ENCODE measurements around the gene CSF1R.

The CSF1R gene

DNA sequence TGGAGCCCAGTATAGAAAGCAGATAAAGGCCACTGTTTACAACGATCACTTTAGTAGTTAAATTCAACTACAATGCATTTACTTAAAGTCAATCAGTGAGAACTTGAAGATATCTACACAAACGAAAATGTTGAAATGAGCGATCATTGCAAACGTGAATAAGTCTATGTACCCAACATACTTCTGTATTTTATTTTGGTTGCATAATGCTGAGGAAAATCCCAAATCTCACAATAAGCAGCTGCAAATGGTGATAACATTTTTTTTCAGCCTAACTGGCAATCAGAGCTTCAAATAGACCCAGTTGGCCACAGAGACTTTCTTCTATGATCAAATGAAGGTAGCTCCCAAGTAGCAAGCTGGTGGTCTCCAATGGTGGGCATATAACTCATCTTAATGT, 37.2 kb upstream of the CSF1R start:
- TF ChIP-seq, protein P1, sequence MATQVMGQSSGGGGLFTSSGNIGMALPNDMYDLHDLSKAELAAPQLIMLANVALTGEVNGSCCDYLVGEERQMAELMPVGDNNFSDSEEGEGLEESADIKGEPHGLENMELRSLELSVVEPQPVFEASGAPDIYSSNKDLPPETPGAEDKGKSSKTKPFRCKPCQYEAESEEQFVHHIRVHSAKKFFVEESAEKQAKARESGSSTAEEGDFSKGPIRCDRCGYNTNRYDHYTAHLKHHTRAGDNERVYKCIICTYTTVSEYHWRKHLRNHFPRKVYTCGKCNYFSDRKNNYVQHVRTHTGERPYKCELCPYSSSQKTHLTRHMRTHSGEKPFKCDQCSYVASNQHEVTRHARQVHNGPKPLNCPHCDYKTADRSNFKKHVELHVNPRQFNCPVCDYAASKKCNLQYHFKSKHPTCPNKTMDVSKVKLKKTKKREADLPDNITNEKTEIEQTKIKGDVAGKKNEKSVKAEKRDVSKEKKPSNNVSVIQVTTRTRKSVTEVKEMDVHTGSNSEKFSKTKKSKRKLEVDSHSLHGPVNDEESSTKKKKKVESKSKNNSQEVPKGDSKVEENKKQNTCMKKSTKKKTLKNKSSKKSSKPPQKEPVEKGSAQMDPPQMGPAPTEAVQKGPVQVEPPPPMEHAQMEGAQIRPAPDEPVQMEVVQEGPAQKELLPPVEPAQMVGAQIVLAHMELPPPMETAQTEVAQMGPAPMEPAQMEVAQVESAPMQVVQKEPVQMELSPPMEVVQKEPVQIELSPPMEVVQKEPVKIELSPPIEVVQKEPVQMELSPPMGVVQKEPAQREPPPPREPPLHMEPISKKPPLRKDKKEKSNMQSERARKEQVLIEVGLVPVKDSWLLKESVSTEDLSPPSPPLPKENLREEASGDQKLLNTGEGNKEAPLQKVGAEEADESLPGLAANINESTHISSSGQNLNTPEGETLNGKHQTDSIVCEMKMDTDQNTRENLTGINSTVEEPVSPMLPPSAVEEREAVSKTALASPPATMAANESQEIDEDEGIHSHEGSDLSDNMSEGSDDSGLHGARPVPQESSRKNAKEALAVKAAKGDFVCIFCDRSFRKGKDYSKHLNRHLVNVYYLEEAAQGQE (IDR thresholded peaks at IDR 0.05; ENCODE audit: low read depth): no peak
- TF ChIP-seq YY1 (IDR thresholded peaks at IDR 0.05; ENCODE audit: low read depth) (no peak), FOXM1 (IDR thresholded peaks at IDR 0.05; ENCODE audit: borderline replicate concordance, low read depth) (no peak), CREB1 (IDR thresholded peaks at IDR 0.05; ENCODE audit: low read depth) (no peak), ZBTB7A (IDR thresholded peaks at IDR 0.05; ENCODE audit: low read depth) (no peak), NFIC (IDR thresholded peaks at IDR 0.05) (no peak), EGR1 (IDR thresholded peaks at IDR 0.05) (no peak), EP300 (IDR thresholded peaks at IDR 0.05; ENCODE audit: borderline replicate concordance) (no peak), TEAD4 (IDR thresholded peaks at IDR 0.05) (no peak), RAD21 (IDR thresholded peaks at IDR 0.05; ENCODE audit: low read depth) (no peak)
- TF ChIP-seq, protein P2, sequence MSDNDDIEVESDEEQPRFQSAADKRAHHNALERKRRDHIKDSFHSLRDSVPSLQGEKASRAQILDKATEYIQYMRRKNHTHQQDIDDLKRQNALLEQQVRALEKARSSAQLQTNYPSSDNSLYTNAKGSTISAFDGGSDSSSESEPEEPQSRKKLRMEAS (IDR thresholded peaks at IDR 0.05): no peak
- TF ChIP-seq, protein P3, sequence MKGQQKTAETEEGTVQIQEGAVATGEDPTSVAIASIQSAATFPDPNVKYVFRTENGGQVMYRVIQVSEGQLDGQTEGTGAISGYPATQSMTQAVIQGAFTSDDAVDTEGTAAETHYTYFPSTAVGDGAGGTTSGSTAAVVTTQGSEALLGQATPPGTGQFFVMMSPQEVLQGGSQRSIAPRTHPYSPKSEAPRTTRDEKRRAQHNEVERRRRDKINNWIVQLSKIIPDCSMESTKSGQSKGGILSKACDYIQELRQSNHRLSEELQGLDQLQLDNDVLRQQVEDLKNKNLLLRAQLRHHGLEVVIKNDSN (IDR thresholded peaks at IDR 0.05): no peak

DNA sequence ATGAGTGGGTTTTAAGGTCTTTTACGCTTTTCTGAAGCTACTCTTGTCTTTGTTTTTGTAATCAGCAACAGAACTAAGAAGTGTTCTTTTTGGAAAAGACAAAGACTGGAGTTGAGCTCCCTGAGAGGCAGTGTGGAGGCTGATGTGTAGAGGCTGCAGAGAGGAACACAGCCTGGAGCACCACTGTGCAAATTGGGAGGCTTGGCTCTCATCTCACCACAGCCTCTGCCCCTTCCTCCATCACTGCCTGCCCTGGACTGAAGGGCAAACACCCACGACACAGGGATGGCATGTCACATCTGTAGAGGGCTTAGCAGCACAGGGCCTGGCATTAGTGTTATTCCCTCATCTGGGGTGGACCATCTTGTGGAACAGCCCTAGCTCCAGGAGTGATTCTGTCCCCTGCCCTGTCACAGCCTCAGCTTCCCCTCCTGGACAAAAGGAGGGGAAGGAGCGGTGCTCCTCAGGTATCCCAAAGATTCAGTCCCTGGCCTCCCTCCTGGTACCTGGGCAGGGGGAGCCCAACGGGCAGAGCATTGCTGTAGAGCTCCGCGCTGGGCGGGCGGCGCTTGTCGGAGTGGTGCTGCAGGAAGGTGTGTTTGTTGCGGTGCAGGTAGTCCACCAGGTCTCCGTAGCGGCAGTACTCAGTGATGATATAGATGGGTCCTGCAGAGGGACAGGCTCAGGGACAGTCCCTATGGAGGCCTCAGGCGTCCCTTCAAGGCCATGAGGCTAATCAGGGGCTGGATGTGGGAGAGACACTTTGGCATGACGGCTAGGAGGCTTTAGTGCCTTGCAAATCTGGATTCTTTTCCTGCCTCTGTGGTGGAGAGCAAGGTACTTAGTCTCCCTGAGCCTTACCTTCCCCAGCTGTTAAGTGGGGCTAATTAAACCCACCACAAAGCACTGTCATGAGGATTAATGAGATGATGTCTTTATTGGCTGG, 36.5 kb upstream of the CSF1R start:
- no peak for TF ChIP-seq TCF12 (IDR thresholded peaks at IDR 0.05; ENCODE audit: low read depth)
- TF ChIP-seq ZBTB7A (IDR thresholded peaks at IDR 0.05; ENCODE audit: low read depth): no peak
- TF ChIP-seq RAD21 (IDR thresholded peaks at IDR 0.05; ENCODE audit: low read depth): no peak
- no peak for TF ChIP-seq CREB1 (IDR thresholded peaks at IDR 0.05; ENCODE audit: low read depth)
- TF ChIP-seq, protein P1 (IDR thresholded peaks at IDR 0.05; ENCODE audit: low read depth): no peak
- TF ChIP-seq NFIC (IDR thresholded peaks at IDR 0.05): no peak
- TF ChIP-seq, protein P2 (IDR thresholded peaks at IDR 0.05): no peak
- TF ChIP-seq FOXM1 (IDR thresholded peaks at IDR 0.05; ENCODE audit: borderline replicate concordance, low read depth): no peak
- no peak for TF ChIP-seq EGR1 (IDR thresholded peaks at IDR 0.05)
- TF ChIP-seq YY1 (IDR thresholded peaks at IDR 0.05; ENCODE audit: low read depth): no peak
- TF ChIP-seq CEBPB (IDR thresholded peaks at IDR 0.05): no peak
- TF ChIP-seq EP300 (IDR thresholded peaks at IDR 0.05; ENCODE audit: borderline replicate concordance): no peak
- no peak for TF ChIP-seq TEAD4 (IDR thresholded peaks at IDR 0.05)
- TF ChIP-seq, protein P3 (IDR thresholded peaks at IDR 0.05): no peak
- no peak for TF ChIP-seq TAF1 (IDR thresholded peaks at IDR 0.05; ENCODE audit: low read depth)

DNA sequence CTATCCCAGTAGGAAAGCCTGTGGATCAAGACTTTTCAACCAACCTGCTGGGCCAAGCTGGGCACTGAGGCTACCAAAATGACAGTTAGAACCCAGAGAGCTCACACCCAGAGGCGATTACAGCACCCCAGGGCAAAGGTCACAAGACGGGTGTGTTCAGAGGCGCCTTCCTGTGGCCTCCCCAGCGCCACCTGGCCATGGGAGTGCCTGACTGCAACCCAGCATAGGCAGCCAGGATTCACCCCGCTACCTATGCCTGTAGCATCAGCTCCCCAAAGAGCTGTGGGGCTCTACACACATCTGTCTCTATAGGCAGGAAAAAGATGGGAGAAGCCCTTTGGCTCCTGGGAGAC, 35.8 kb upstream of the CSF1R start:
- no peak for TF ChIP-seq RAD21 (IDR thresholded peaks at IDR 0.05; ENCODE audit: low read depth)
- no peak for TF ChIP-seq TCF12 (IDR thresholded peaks at IDR 0.05; ENCODE audit: low read depth)
- TF ChIP-seq, protein P3 (IDR thresholded peaks at IDR 0.05): no peak
- no peak for TF ChIP-seq EP300 (IDR thresholded peaks at IDR 0.05; ENCODE audit: borderline replicate concordance)
- no peak for TF ChIP-seq YY1 (IDR thresholded peaks at IDR 0.05; ENCODE audit: low read depth)
- TF ChIP-seq NFIC (IDR thresholded peaks at IDR 0.05): no peak
- no peak for TF ChIP-seq TEAD4 (IDR thresholded peaks at IDR 0.05)
- no peak for TF ChIP-seq CEBPB (IDR thresholded peaks at IDR 0.05)
- TF ChIP-seq CREB1 (IDR thresholded peaks at IDR 0.05; ENCODE audit: low read depth): no peak
- TF ChIP-seq FOXM1 (IDR thresholded peaks at IDR 0.05; ENCODE audit: borderline replicate concordance, low read depth): no peak
- TF ChIP-seq TAF1 (IDR thresholded peaks at IDR 0.05; ENCODE audit: low read depth): no peak
- TF ChIP-seq, protein P1 (IDR thresholded peaks at IDR 0.05; ENCODE audit: low read depth): no peak
- no peak for TF ChIP-seq ZBTB7A (IDR thresholded peaks at IDR 0.05; ENCODE audit: low read depth)
- TF ChIP-seq, protein P2 (IDR thresholded peaks at IDR 0.05): no peak
- TF ChIP-seq EGR1 (IDR thresholded peaks at IDR 0.05): no peak
